GM18508 (cell line): Measurements from ENCODE around the gene GNA12.

Source experiments
- ATAC-seq: cut with Tn5 transposase; IDR thresholded peaks from one replicate; pipeline ENCODE4 v1.9.1; 2021; ENCODE audit warnings: moderate number of reproducible peaks; ENCODE audit not compliant: insufficient read depth, unreplicated experiment

Gene GNA12

GRCh38 chr7:2787251-2787951 lies 56.7 kb downstream of the GNA12 start:
- ATAC-seq = no peak

DNA sequence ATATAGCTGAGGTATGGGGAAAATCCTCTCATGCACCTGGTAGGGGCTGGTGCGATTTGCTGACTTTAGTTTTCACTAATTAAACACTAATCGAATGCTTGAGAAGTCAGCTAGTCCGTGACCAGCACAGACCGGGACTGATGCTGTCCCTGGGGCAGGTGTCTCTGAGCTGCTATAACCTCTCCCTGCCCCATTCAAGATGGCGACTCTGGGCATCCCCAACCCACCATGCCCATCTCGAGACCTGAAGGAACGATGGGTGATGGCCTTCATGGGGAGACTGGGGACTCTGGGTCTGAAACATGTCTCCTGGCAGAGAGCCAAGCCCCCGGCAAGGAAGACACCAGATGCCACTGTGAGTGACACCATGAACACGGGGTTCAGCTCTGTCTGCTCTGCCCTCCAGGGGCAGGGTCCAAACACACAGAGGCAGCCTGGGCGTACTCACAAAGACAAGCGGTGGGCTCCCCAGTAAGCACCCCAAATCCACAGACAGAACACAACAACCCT lies 57.4 kb downstream of the GNA12 start:
- no peak for ATAC-seq

DNA sequence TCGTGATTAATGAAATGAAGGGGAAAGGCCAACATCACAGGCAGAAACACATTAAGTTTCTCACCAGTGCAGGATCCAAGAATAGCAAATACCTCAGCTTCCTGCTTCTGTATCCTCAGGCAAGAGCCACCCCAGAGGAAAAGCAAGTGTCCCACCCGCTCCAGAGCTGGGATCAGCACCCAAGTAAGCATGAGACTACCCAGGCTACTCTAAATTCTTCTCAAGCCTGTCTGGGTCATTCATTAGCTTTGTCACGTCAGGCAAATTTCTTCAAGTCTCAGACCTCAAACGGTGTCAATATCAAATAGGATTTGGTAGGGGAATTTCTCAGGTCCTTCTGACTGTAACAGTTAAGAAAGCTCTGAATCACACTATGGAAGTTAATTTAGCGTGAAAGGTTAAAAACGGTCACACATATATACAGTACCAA lies 59.0 kb downstream of the GNA12 start:
- peak; percentile 64 for ATAC-seq

GRCh38 chr7:2782565-2782964 lies 61.5 kb downstream of the GNA12 start:
- no peak for ATAC-seq

- ATAC-seq = no peak
Measured at GRCh38 chr7:2782121-2782520, 62.0 kb downstream of the GNA12 start.

DNA sequence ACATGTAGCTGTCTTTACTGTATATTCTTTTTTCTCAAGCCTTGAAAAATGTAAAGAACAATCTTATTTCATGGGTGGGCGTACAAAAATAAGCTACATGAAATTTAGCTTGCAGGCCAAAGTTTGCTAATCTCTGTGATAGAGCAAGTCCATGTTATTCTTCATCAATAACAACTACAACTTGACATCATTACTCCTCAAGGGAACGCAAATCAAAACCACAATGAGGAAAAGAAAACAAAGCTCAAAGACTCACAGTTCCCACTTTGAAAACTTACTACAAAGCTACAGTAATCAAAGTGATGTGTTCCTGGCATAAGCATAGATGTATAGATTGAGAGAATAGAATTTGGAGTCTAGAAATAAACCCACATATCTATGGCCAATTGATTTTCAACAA lies 62.5 kb downstream of the GNA12 start:
- no peak for ATAC-seq

- ATAC-seq = no peak
Measured at GRCh38 chr7:2779051-2779450, 65.1 kb downstream of the GNA12 start.

GRCh38 chr7:2777898-2778535 lies 66.1 kb downstream of the GNA12 start:
- ATAC-seq = no peak

DNA sequence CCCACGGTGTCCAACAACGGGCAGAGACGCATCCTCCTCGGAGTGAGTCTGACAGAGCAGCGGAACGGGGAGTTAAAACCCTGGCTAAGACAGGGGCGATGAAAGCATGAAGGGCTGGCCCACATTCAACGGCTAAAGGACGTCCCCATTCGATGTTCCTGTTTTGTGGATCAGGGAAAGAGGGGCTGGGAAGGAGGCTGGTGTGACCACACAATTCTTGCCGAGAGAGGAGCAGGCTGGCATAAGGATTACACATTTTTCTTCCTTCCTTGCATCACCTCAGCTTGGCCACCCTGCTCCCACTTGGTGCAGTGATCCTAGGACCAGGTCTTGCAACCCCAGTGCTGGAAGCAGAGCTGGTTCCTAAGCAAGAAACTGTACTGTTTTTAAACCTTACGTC lies 67.7 kb downstream of the GNA12 start:
- no peak for ATAC-seq

- no peak for ATAC-seq
Measured at GRCh38 chr7:2775785-2776184, 68.3 kb downstream of the GNA12 start.

- ATAC-seq = no peak
Measured at GRCh38 chr7:2775376-2775775, 68.7 kb downstream of the GNA12 start.

GRCh38 chr7:2774935-2775334 lies 69.2 kb downstream of the GNA12 start:
- no peak for ATAC-seq

- no peak for ATAC-seq
Measured at GRCh38 chr7:2774280-2774679, 69.8 kb downstream of the GNA12 start.

DNA sequence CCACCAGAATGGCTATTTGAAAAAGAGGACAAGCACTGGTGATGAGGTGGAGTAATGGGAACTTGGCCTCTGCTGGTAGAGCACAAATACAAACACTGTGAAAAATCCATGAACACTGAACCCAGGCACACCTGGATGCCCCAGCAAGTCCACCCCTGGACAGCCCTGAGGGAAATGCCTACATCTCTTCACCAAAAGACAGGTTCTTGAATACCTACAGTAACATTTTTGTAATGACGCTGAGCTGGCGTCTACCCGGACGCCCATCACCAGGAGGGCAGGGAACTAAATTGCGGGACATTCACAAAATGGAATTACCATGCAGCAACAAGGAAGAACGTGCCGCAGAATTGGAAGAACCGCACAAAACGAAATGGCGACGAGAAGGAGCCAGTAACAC lies 70.5 kb downstream of the GNA12 start:
- ATAC-seq = no peak

- no peak for ATAC-seq
Measured at GRCh38 chr7:2771274-2771731, 72.8 kb downstream of the GNA12 start.

DNA sequence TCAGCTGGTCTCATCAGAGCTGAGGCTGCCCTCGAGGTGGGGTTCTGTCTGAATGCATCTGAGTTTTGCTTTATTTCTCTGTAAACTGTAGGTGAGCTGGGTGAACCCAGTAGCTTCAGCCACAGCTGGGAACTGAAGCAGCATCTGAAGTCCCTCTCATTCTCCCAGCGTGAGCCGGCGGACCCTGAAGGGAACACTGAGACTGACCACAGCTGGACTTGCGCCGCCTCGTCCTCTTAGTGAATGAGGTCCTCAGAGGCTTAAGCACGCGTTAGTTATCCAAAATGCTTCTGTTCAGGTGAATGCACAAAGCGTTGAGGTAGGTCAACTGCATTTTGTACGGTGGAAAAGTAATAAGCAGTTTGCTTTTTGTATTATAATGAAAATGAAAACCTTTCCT lies 79.5 kb downstream of the GNA12 start:
- no peak for ATAC-seq

GRCh38 chr7:2763597-2763996 lies 80.5 kb downstream of the GNA12 start:
- ATAC-seq = no peak

GRCh38 chr7:2761801-2762497 lies 82.2 kb downstream of the GNA12 start:
- ATAC-seq = no peak

- ATAC-seq = no peak
Measured at GRCh38 chr7:2761131-2761624, 82.9 kb downstream of the GNA12 start.

GRCh38 chr7:2760098-2760889 lies 83.8 kb downstream of the GNA12 start:
- ATAC-seq = no peak
